Loucy (cell line): ENCODE results near the gene DLK1.

Experiments
- H2AFZ ChIP-seq: fragments of 200-600 bp; sonication (generic); 2 replicates; pipeline ENCODE4 v1.6.0; 2016; ENCODE audit warnings: antibody characterized with exemption, mild to moderate bottlenecking, low read length, moderate library complexity
- H3F3A ChIP-seq: fragments of 200-600 bp; 2 replicates; pipeline ENCODE4 v1.6.0; 2016; ENCODE audit warnings: antibody characterized with exemption, low read depth, mild to moderate bottlenecking
- H3K27me3 ChIP-seq: fragments of 200-600 bp; sonication (generic); 2 replicates; pipeline ENCODE4 v1.6.1; 2014; ENCODE audit warnings: low read length, mild to moderate bottlenecking; ENCODE audit not compliant: insufficient read depth, poor library complexity, severe bottlenecking
- H3K36me3 ChIP-seq: fragments of 200-600 bp; sonication (generic); 2 replicates; pipeline ENCODE4 v1.6.1; 2016; ENCODE audit warnings: low read length; ENCODE audit not compliant: insufficient read depth
- H3K4me1 ChIP-seq: fragments of 200-600 bp; sonication (generic); 2 replicates; pipeline ENCODE4 v1.5.1; 2014; ENCODE audit warnings: low read length, mild to moderate bottlenecking; ENCODE audit not compliant: insufficient read depth, poor library complexity, severe bottlenecking
- H3K4me2 ChIP-seq: fragments of 200-600 bp; sonication (generic); 2 replicates; pipeline ENCODE4 v1.6.0; 2014; ENCODE audit warnings: antibody characterized with exemption, low read length, low read depth, mild to moderate bottlenecking; ENCODE audit not compliant: poor library complexity, severe bottlenecking
- H3K4me3 ChIP-seq: fragments of 200-600 bp; sonication (generic); 2 replicates; pipeline ENCODE4 v1.5.1; 2014; ENCODE audit warnings: low read length, mild to moderate bottlenecking, mixed read lengths; ENCODE audit not compliant: poor library complexity, severe bottlenecking
- H3K79me2 ChIP-seq: fragments of 200-600 bp; sonication (generic); 2 replicates; pipeline ENCODE4 v1.6.1; 2014; ENCODE audit warnings: low read length; ENCODE audit not compliant: insufficient read depth
- H3K9ac ChIP-seq: fragments of 200-600 bp; sonication (generic); 2 replicates; pipeline ENCODE4 v1.6.0; 2014; ENCODE audit warnings: mild to moderate bottlenecking, low read depth, low read length, moderate library complexity; ENCODE audit not compliant: poor library complexity, severe bottlenecking
- H3K9me2 ChIP-seq: fragments of 200-600 bp; sonication (generic); replicated peaks from 2 replicates; pipeline ENCODE4 v1.6.1; 2016; ENCODE audit warnings: low read depth, low read length, mixed read lengths
- H3K9me3 ChIP-seq: fragments of 200-600 bp; sonication (generic); 2 replicates; pipeline ENCODE4 v1.6.1; 2014; ENCODE audit warnings: mild to moderate bottlenecking, antibody characterized with exemption, low read length, low read depth; ENCODE audit not compliant: insufficient read depth
- H4K20me1 ChIP-seq: fragments of 200-600 bp; sonication (generic); 2 replicates; pipeline ENCODE4 v1.6.0; 2014; ENCODE audit warnings: antibody characterized with exemption, low read length, mild to moderate bottlenecking; ENCODE audit not compliant: insufficient read depth, poor library complexity, severe bottlenecking
- CTCF ChIP-seq: fragments of 200-600 bp; sonication (generic); conservative IDR thresholded peaks from 2 replicates; pipeline ENCODE4 v1.5.1; 2014; ENCODE audit warnings: mild to moderate bottlenecking, antibody characterized with exemption, low read length
- EZH2phosphoT487 ChIP-seq: fragments of 200-600 bp; IDR thresholded peaks from 2 replicates; pipeline ENCODE4 v1.6.1; 2018; ENCODE audit warnings: antibody characterized with exemption, mild to moderate bottlenecking, moderate library complexity, borderline replicate concordance

The DLK1 gene

GRCh38 chr14:100762089-100762515 is 35.4 kb downstream of the DLK1 start:
- no peaks in the 10 kb centered on the region for H3K27me3 ChIP-seq
- H2AFZ ChIP-seq = no peak overlapping the region
- no peaks in the 10 kb centered on the region for H3K79me2 ChIP-seq
- H4K20me1 ChIP-seq = no peaks in the 10 kb centered on the region
- no peak overlapping the region for H3K4me3 ChIP-seq
- no peaks in the 10 kb centered on the region for H3F3A ChIP-seq
- TF ChIP-seq CTCF = no peak
- no peak for TF ChIP-seq EZH2phosphoT487
- H3K36me3 ChIP-seq = no peaks in the 10 kb centered on the region
- H3K9me2 ChIP-seq = no peaks in the 10 kb centered on the region
- no peaks in the 10 kb centered on the region for H3K4me1 ChIP-seq
- no peak overlapping the region for H3K9ac ChIP-seq
- no peak overlapping the region for H3K4me2 ChIP-seq
- H3K9me3 ChIP-seq = no peaks in the 10 kb centered on the region

GRCh38 chr14:100762901-100763300 is 36.2 kb downstream of the DLK1 start:
- H3K9me2 ChIP-seq = no peaks in the 10 kb centered on the region
- H3K4me2 ChIP-seq = no peak overlapping the region
- H4K20me1 ChIP-seq = no peaks in the 10 kb centered on the region
- H3F3A ChIP-seq = no peaks in the 10 kb centered on the region
- TF ChIP-seq EZH2phosphoT487 (no peak), CTCF (no peak)
- no peak overlapping the region for H3K9ac ChIP-seq
- H3K36me3 ChIP-seq = no peaks in the 10 kb centered on the region
- H3K27me3 ChIP-seq = no peaks in the 10 kb centered on the region
- no peak overlapping the region for H2AFZ ChIP-seq
- H3K9me3 ChIP-seq = no peaks in the 10 kb centered on the region
- H3K4me3 ChIP-seq = no peak overlapping the region
- no peaks in the 10 kb centered on the region for H3K79me2 ChIP-seq
- H3K4me1 ChIP-seq = no peaks in the 10 kb centered on the region

GRCh38 chr14:100764471-100765115 is 37.9 kb downstream of the DLK1 start:
- Histone ChIP-seq H3K4me1 (no peaks in the 10 kb centered on the region), H2AFZ (no peak overlapping the region), H3K27me3 (no peaks in the 10 kb centered on the region), H3K9me2 (no peaks in the 10 kb centered on the region), H4K20me1 (no peaks in the 10 kb centered on the region), H3K4me3 (no peak overlapping the region), H3K9me3 (no peaks in the 10 kb centered on the region), H3F3A (no peaks in the 10 kb centered on the region), H3K36me3 (no peaks in the 10 kb centered on the region), H3K4me2 (no peak overlapping the region), H3K79me2 (no peaks in the 10 kb centered on the region), H3K9ac (no peak overlapping the region)
- no peak for TF ChIP-seq CTCF
- TF ChIP-seq EZH2phosphoT487 = no peak
